Measurements from ENCODE around the gene CNTNAP5. TPM values are rescaled to one million over a fixed set of nuclear protein-coding genes. Genes with fewer than 3 reads are reported as not detected.

Gene CNTNAP5
- total RNA-seq, 1 experiment from 2014 or later, result 0.48 TPM

DNA sequence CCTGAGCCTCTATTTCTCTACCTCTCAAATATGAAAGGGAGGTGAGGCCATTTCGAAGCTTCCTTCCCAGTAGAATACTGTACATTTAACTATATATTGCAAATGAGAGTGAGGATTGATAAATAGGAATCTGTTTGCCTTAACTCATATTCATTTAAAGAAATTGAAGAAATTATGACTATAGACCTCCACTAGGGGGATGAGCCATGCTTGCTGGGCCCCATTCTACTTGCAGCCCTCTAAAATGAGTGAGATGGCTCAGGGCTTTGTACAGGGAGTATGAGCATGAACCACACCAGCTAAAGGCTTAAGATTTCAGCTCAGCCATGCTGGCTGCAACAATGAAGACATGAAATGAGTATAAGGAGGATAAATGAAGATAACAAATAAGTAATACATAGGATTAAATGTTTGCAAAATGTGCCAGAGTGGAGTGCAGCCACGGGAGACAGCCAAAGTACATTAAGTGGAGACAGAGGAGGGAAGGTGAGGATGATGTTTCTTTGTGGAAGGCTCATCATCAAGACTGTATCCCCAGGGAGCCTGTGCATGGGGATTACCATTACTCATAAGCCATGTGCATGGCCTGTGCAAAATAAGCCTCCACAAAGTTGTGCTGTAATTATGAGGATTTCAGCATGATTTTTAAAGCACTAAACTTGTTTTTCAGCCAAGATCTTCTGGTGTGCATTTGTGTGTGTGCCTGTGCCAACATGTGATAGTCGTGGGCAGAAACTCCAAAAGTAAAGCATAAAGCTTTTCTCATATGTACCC, 300.8 kb downstream of the CNTNAP5 start:
- Histone ChIP-seq H3K23me2 (ENCODE audit: insufficient read length, low read depth, low read length, poor library complexity, severe bottlenecking) (no peaks in the 10 kb centered on the region), H4K20me1 (ENCODE audit: control insufficient read depth, insufficient read depth, insufficient read length) (no peaks in the 10 kb centered on the region), H3K4me2 (ENCODE audit: insufficient read depth, insufficient read length, low read length) (no peak overlapping the region), H4K91ac (ENCODE audit: insufficient read length, low read depth, low read length) (no peak overlapping the region), H2BK20ac (ENCODE audit: low read depth, low read length, poor library complexity, severe bottlenecking) (no peak overlapping the region), H2BK120ac (ENCODE audit: low read depth, low read length, poor library complexity, severe bottlenecking) (no peak overlapping the region), H2AFZ (ENCODE audit: low read length) (no peak overlapping the region), H2BK5ac (ENCODE audit: insufficient read length, low read length) (no peak overlapping the region), H3K4me1 (ENCODE audit: insufficient read depth, low read length) (peaks cover 12% of the 10 kb centered on the region), H3K79me1 (ENCODE audit: insufficient read depth, low read depth, low read length, poor library complexity, severe bottlenecking) (no peaks in the 10 kb centered on the region), H3K79me2 (ENCODE audit: insufficient read depth, low read length) (no peaks in the 10 kb centered on the region), H3K18ac (ENCODE audit: insufficient read length, low read depth, low read length) (no peak overlapping the region), H3K56ac (ENCODE audit: insufficient read length, low read depth, low read length) (no peak overlapping the region), H3K9me3 (ENCODE audit: control insufficient read depth, low read depth, low read length) (no peaks in the 10 kb centered on the region), H3K27ac (ENCODE audit: insufficient read length, low read depth, low read length) (no peak overlapping the region), H3K23ac (ENCODE audit: insufficient read length, low read depth, low read length) (no peak overlapping the region), H2AK5ac (ENCODE audit: insufficient read length, low read length) (no peak overlapping the region), H3K14ac (ENCODE audit: insufficient read depth, low read length) (no peak overlapping the region), H2BK12ac (ENCODE audit: insufficient read length, low read depth, low read length) (no peak overlapping the region), H3K4ac (ENCODE audit: low read depth, low read length) (no peak overlapping the region), H3K9ac (ENCODE audit: extremely low read depth, insufficient read length, low read length) (no peak overlapping the region), H2BK15ac (ENCODE audit: low read depth, low read length) (no peak overlapping the region), H3K27me3 (ENCODE audit: insufficient read depth, low read length) (no peaks in the 10 kb centered on the region), H4K5ac (ENCODE audit: insufficient read length, low read depth, low read length) (no peak overlapping the region), H4K8ac (replicated peaks; ENCODE audit: insufficient read length, low read depth, low read length) (no peak overlapping the region), H3T11ph (ENCODE audit: low read length) (no peak overlapping the region)
- WGBS (ENCODE audit: extremely low coverage, insufficient read length, low lambda C conversion rate), result no CpG with 5 or more reads among the region's 3 CpGs
- H3K27me3 Mint-ChIP-seq (ENCODE audit: low read depth), result no peaks in the 10 kb centered on the region
- peaks cover 2 to 14% (median 3%) of the 10 kb centered on the region in 3 experiments; a peak in 5 of 7 replicates for H3K36me3 Mint-ChIP-seq (ENCODE audit: insufficient read depth in 1 of 3, low read depth in 3 of 3)
- TF ChIP-seq, protein P1, sequence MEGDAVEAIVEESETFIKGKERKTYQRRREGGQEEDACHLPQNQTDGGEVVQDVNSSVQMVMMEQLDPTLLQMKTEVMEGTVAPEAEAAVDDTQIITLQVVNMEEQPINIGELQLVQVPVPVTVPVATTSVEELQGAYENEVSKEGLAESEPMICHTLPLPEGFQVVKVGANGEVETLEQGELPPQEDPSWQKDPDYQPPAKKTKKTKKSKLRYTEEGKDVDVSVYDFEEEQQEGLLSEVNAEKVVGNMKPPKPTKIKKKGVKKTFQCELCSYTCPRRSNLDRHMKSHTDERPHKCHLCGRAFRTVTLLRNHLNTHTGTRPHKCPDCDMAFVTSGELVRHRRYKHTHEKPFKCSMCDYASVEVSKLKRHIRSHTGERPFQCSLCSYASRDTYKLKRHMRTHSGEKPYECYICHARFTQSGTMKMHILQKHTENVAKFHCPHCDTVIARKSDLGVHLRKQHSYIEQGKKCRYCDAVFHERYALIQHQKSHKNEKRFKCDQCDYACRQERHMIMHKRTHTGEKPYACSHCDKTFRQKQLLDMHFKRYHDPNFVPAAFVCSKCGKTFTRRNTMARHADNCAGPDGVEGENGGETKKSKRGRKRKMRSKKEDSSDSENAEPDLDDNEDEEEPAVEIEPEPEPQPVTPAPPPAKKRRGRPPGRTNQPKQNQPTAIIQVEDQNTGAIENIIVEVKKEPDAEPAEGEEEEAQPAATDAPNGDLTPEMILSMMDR (conservative IDR thresholded peaks at IDR 0.05), result peak; percentile 54
- H3K27ac Mint-ChIP-seq, result peak overlapping the region; percentile 4 to 86 (median 57); a peak in 5 of 7 replicates
- DNase-seq, result no peak
- H3K4me1 Mint-ChIP-seq, result peaks cover 46 to 47% of the 10 kb centered on the region in 2 experiments
- peaks cover 0 to 3% of the 10 kb centered on the region in 2 experiments; a peak in 1 of 5 replicates for H3K9me3 Mint-ChIP-seq
- no peak overlapping the region for H3K4me3 Mint-ChIP-seq
